WTC11 (cell line): ENCODE measurements around the gene TTLL12.

Experiments
- CREB1 ChIP-seq: sonication (generic); formaldehyde crosslinking; IDR thresholded peaks from 2 replicates; pipeline ENCODE4 v1.8.0; 2023; ENCODE audit warnings: mild to moderate bottlenecking, missing genetic modification reagents
- CREM ChIP-seq: sonication (generic); formaldehyde crosslinking; IDR thresholded peaks from 2 replicates; pipeline ENCODE4 v1.8.1; 2022; ENCODE audit warnings: mild to moderate bottlenecking, missing genetic modification reagents, moderate library complexity
- E2F4 ChIP-seq: sonication (generic); formaldehyde crosslinking; IDR thresholded peaks from 2 replicates; pipeline ENCODE4 v1.8.1; 2022; ENCODE audit warnings: low read depth, mild to moderate bottlenecking, moderate library complexity, missing genetic modification reagents, borderline replicate concordance
- GTF2I ChIP-seq: fragments of 250-450 bp; sonication (Bioruptor Pico); conservative IDR thresholded peaks from 2 replicates; pipeline ENCODE4 v1.4.0; 2021; ENCODE audit warnings: mild to moderate bottlenecking
- JUN ChIP-seq: sonication (generic); formaldehyde crosslinking; IDR thresholded peaks from 2 replicates; pipeline ENCODE4 v1.8.0; 2023; ENCODE audit warnings: mild to moderate bottlenecking, missing genetic modification reagents
- KAT7 ChIP-seq: sonication (generic); formaldehyde crosslinking; IDR thresholded peaks from 2 replicates; pipeline ENCODE4 v1.8.1; 2023; ENCODE audit warnings: missing genetic modification reagents, mild to moderate bottlenecking, borderline replicate concordance
- TP53 ChIP-seq: sonication (generic); formaldehyde crosslinking; IDR thresholded peaks from 2 replicates; pipeline ENCODE4 v1.8.1; 2023; ENCODE audit warnings: mild to moderate bottlenecking, missing genetic modification reagents
- USF2 ChIP-seq: sonication (generic); formaldehyde crosslinking; IDR thresholded peaks from 2 replicates; pipeline ENCODE4 v1.8.1; 2023; ENCODE audit warnings: mild to moderate bottlenecking, missing genetic modification reagents, moderate library complexity
- TF ChIP-seq, protein P1 (sequence below): sonication (generic); formaldehyde crosslinking; IDR thresholded peaks from 2 replicates; pipeline ENCODE4 v1.8.0; 2023; ENCODE audit warnings: missing genetic modification reagents
- TF ChIP-seq, protein P2 (sequence below): fragments of 200-600 bp; IDR thresholded peaks from 2 replicates; pipeline ENCODE4 v1.8.0; 2022; ENCODE audit warnings: antibody characterized with exemption
- TF ChIP-seq, protein P3 (sequence below): sonication (generic); formaldehyde crosslinking; IDR thresholded peaks from 2 replicates; pipeline ENCODE4 v1.8.1; 2023; ENCODE audit warnings: mild to moderate bottlenecking, missing genetic modification reagents, moderate library complexity

DNA sequence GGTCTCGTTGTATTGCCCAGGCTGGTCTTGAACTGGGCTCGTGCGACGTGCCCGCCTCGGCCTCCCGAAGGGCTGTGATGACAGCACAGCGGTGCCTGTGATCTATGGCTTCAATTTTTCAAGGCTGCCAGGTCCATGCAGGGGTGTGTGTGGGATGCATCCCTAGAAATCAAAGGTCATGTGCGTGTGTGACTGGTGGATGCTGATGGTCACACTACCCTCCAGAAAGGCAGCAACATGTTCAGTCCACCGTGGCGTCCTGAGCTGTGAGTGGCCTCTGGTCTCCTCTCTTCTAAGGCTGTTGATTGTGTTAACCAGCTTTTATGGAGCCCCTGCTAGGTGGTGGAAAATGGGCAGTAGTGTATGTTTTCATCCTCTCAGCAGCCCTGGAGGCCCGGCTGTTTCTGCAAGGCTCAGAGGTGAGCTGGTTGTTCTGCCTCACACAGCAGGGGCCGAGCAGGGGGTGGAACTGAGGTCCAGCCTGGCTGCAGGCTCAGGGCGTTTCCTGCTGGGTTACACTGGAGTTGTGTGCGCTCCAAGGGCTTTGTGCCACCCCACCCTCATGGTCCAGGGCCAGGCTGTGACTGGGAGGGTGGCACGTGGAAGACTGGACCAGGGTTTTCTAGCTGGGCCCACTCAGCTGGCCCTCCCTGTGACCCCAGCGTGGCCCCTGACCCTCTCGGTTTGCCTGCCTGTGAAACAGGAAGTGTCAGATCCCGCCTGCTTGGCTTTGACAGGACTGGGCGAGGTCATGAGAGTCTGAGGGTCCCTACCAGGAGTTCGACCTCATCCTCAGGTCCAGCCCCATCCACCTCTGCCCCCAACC, 68.7 kb downstream of the TTLL12 start:
- TF ChIP-seq, protein P1, sequence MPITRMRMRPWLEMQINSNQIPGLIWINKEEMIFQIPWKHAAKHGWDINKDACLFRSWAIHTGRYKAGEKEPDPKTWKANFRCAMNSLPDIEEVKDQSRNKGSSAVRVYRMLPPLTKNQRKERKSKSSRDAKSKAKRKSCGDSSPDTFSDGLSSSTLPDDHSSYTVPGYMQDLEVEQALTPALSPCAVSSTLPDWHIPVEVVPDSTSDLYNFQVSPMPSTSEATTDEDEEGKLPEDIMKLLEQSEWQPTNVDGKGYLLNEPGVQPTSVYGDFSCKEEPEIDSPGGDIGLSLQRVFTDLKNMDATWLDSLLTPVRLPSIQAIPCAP (CRISPR knock-in tag), result no peak
- TF ChIP-seq GTF2I (CRISPR knock-in tag) (no peak), JUN (no peak), CREB1 (no peak), E2F4 (CRISPR knock-in tag) (no peak), TP53 (CRISPR knock-in tag) (no peak), KAT7 (CRISPR knock-in tag) (no peak), CREM (CRISPR knock-in tag) (no peak), USF2 (CRISPR knock-in tag) (no peak)
- TF ChIP-seq, protein P2, sequence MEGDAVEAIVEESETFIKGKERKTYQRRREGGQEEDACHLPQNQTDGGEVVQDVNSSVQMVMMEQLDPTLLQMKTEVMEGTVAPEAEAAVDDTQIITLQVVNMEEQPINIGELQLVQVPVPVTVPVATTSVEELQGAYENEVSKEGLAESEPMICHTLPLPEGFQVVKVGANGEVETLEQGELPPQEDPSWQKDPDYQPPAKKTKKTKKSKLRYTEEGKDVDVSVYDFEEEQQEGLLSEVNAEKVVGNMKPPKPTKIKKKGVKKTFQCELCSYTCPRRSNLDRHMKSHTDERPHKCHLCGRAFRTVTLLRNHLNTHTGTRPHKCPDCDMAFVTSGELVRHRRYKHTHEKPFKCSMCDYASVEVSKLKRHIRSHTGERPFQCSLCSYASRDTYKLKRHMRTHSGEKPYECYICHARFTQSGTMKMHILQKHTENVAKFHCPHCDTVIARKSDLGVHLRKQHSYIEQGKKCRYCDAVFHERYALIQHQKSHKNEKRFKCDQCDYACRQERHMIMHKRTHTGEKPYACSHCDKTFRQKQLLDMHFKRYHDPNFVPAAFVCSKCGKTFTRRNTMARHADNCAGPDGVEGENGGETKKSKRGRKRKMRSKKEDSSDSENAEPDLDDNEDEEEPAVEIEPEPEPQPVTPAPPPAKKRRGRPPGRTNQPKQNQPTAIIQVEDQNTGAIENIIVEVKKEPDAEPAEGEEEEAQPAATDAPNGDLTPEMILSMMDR, result no peak
- TF ChIP-seq, protein P3, sequence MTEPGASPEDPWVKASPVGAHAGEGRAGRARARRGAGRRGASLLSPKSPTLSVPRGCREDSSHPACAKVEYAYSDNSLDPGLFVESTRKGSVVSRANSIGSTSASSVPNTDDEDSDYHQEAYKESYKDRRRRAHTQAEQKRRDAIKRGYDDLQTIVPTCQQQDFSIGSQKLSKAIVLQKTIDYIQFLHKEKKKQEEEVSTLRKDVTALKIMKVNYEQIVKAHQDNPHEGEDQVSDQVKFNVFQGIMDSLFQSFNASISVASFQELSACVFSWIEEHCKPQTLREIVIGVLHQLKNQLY, result no peak
